Tibial nerve (tissue), 4 donors: ENCODE measurements around the gene NNAT.

Experiments used
- EP300 ChIP-seq, 2 donors: sonication (generic); formaldehyde crosslinking; IDR thresholded peaks; one replicate each; pipeline ENCODE4 v1.6.1; 2017; ENCODE audit warnings: antibody characterized with exemption in 2 of 2, mild to moderate bottlenecking in 1 of 2
- POLR2A ChIP-seq, 2 donors: fragments of 450-650 bp; IDR thresholded peaks; one replicate each; pipeline ENCODE4 v1.6.1; 2017; ENCODE audit warnings: antibody characterized with exemption in 2 of 2, mild to moderate bottlenecking in 2 of 2, moderate library complexity in 2 of 2
- TF ChIP-seq, protein P1 (sequence below), 5 experiments: fragments of 200-600 bp in 3 of 5; fragments of 450-650 bp in 2 of 5; sonication (generic) in 3 of 5; IDR thresholded peaks; one replicate each; pipeline ENCODE4 v1.5.1; 2016 to 2019; ENCODE audit warnings: antibody characterized with exemption in 5 of 5, mild to moderate bottlenecking in 3 of 5, moderate library complexity in 2 of 5

DNA sequence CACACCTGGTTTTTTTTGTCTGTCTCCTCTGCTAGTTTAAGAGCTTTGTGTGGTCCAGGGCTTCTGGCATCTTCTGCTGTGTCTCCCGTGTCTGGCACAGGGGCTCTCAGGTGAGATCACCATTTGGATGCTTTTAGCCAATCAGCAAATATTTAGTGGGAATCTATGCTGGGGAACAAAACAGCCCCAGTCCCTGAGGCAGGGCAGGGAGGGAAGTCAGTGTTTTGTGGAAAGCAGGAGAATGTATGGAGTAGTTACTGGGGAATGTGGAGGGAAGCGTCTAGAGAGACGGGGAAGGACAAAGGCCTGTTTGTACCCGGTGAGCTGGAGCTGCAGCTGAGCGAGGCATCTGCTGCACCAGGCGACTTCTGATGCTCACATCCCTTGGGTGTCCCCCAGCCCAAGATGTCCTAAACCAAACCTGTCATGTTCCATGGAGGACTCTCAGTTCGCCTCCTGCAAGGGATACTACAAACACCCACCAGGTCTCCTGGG lies 49.3 kb upstream of the NNAT start:
- TF ChIP-seq, protein P1, sequence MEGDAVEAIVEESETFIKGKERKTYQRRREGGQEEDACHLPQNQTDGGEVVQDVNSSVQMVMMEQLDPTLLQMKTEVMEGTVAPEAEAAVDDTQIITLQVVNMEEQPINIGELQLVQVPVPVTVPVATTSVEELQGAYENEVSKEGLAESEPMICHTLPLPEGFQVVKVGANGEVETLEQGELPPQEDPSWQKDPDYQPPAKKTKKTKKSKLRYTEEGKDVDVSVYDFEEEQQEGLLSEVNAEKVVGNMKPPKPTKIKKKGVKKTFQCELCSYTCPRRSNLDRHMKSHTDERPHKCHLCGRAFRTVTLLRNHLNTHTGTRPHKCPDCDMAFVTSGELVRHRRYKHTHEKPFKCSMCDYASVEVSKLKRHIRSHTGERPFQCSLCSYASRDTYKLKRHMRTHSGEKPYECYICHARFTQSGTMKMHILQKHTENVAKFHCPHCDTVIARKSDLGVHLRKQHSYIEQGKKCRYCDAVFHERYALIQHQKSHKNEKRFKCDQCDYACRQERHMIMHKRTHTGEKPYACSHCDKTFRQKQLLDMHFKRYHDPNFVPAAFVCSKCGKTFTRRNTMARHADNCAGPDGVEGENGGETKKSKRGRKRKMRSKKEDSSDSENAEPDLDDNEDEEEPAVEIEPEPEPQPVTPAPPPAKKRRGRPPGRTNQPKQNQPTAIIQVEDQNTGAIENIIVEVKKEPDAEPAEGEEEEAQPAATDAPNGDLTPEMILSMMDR (IDR thresholded peaks at IDR 0.05), result no peak
- TF ChIP-seq POLR2A (IDR thresholded peaks at IDR 0.05) (no peak), EP300 (IDR thresholded peaks at IDR 0.05) (no peak)
